Thyroid gland (tissue), 4 donors: ENCODE results near the gene SIPA1L3.

Experiments used
- CTCF ChIP-seq, 6 experiments: fragments of 200-600 bp in 3 of 6; fragments of 450-650 bp in 3 of 6; sonication (generic) in 3 of 6; IDR thresholded peaks; one replicate each; pipeline ENCODE4 v1.5.1; 2016 to 2019; ENCODE audit warnings: antibody characterized with exemption in 6 of 6, mild to moderate bottlenecking in 2 of 6, inconsistent platforms in 1 of 6, moderate library complexity in 1 of 6
- POLR2A ChIP-seq, 2 donors: fragments of 450-650 bp; IDR thresholded peaks; one replicate each; pipeline ENCODE4 v1.6.1; 2017; ENCODE audit warnings: antibody characterized with exemption in 2 of 2, mild to moderate bottlenecking in 2 of 2, moderate library complexity in 1 of 2

GRCh38 chr19:37977992-37978391 is 71.0 kb downstream of the SIPA1L3 start:
- TF ChIP-seq CTCF (IDR thresholded peaks at IDR 0.05) (no peak), POLR2A (IDR thresholded peaks at IDR 0.05) (no peak)
